Sigmoid colon (tissue), 7 donors: ENCODE results near the gene TMEM200C. TPM values are rescaled to one million over a fixed set of nuclear protein-coding genes. Genes with fewer than 3 reads are reported as not detected.

Experiments
- DNase-seq: peaks from one replicate; pipeline ENCODE4 v3.0.0-alpha.2; 2019
- H3K27ac ChIP-seq, 4 donors: fragments of 200-600 bp; sonication (generic); one replicate each; pipeline ENCODE4 v1.5.1; 2016 to 2019; ENCODE audit warnings: mild to moderate bottlenecking in 1 of 4
- H3K27me3 ChIP-seq, 3 donors: fragments of 200-600 bp; sonication (generic); one replicate each; pipeline ENCODE4 v1.5.1; 2019; ENCODE audit warnings: mild to moderate bottlenecking in 1 of 3
- H3K36me3 ChIP-seq, 4 donors: fragments of 200-600 bp; sonication (generic); one replicate each; pipeline ENCODE4 v1.5.1; 2016 to 2019
- H3K4me1 ChIP-seq, 4 donors: fragments of 200-600 bp; sonication (generic); one replicate each; pipeline ENCODE4 v1.5.1; 2017 to 2019
- H3K4me3 ChIP-seq, 4 donors: fragments of 200-600 bp; sonication (generic); one replicate each; pipeline ENCODE4 v1.5.1; 2017 to 2019; ENCODE audit warnings: mild to moderate bottlenecking in 2 of 4, moderate library complexity in 1 of 4
- H3K9me3 ChIP-seq, 4 donors: fragments of 200-600 bp in 3 of 4; sonication (generic) in 3 of 4; one replicate each; pipeline versions ENCODE4 v1.5.1 to v1.6.1; 2013 to 2019
- CTCF ChIP-seq, 4 experiments: fragments of 450-650 bp in 3 of 4; fragments of 200-600 bp in 1 of 4; IDR thresholded peaks; one replicate each; pipeline ENCODE4 v1.5.1; 2016 to 2019; ENCODE audit warnings: antibody characterized with exemption in 4 of 4, mild to moderate bottlenecking in 3 of 4, moderate library complexity in 2 of 4
- EP300 ChIP-seq, 4 donors: sonication (generic); formaldehyde crosslinking; IDR thresholded peaks; one replicate each; pipeline ENCODE4 v1.6.1; 2017; ENCODE audit warnings: antibody characterized with exemption in 4 of 4
- POLR2A ChIP-seq, 2 donors: fragments of 450-650 bp; IDR thresholded peaks; one replicate each; pipeline ENCODE4 v1.6.1; 2016; ENCODE audit warnings: antibody characterized with exemption in 2 of 2, mild to moderate bottlenecking in 2 of 2, moderate library complexity in 2 of 2
- POLR2AphosphoS5 ChIP-seq, 4 donors: sonication (generic); formaldehyde crosslinking; IDR thresholded peaks; one replicate each; pipeline ENCODE4 v1.6.1; 2017; ENCODE audit warnings: antibody characterized with exemption in 4 of 4
- WGBS, 2 donors: extraction: QIAGEN DNeasy Blood & Tissue Kit; methylation state at CpG; one replicate each; pipeline ENCODE4 v1.1.7; 2013; 5-methylcytosine and 5-hydroxymethylcytosine counted together
- intact Hi-C: fragments of 100-400 bp; cut with DNase I; formaldehyde crosslinking; loops from one replicate; pipeline ENCODE4 v1.15.1; 2023
- polyA plus RNA-seq, 3 donors: library from polyadenylated mRNA; stranded (reverse); fragments of 200-250 nt; gene quantifications; one replicate each; pipeline ENCODE4 v1.2.3, GENCODE V29; 2013
- total RNA-seq, 4 donors: library from RNA; depleted of rRNA; stranded (reverse); fragments of >200 nt; gene quantifications; one replicate each; pipeline ENCODE4 v1.1.0, GENCODE V29; 2016
- donor health status: healthy with polysubstance abuse.
- donor health status: Bipolar disorder and iron deficiency.
- donor health status: healthy.

The TMEM200C gene
- total and polyA plus RNA-seq, 7 donors: under 0.01 to 0.95 (median 0.58) TPM; not detected in 2

GRCh38 chr18:5918205-5918858 is 23.0 kb upstream of the TMEM200C start:
- Histone ChIP-seq H3K4me1 (no peaks in the 10 kb centered on the region), H3K27ac (no peak overlapping the region), H3K9me3 (no peaks in the 10 kb centered on the region), H3K36me3 (no peaks in the 10 kb centered on the region), H3K27me3 (no peaks in the 10 kb centered on the region), H3K4me3 (no peak overlapping the region)
- TF ChIP-seq POLR2A (IDR thresholded peaks at IDR 0.05) (no peak), CTCF (IDR thresholded peaks at IDR 0.05) (no peak), EP300 (IDR thresholded peaks at IDR 0.05) (no peak), POLR2AphosphoS5 (IDR thresholded peaks at IDR 0.05) (no peak)
- WGBS, 2 donors: 82 to 84% methylated on average over 3 of the region's 3 CpGs
- intact Hi-C loops: no loop called here
- no peak for DNase-seq

GRCh38 chr18:5914951-5915350 is 19.6 kb upstream of the TMEM200C start:
- 58 to 81% methylated on average over 5 of the region's 5 CpGs for WGBS, 2 donors
- H3K27me3 ChIP-seq: no peaks in the 10 kb centered on the region
- intact Hi-C loops: no loop called here
- no peak overlapping the region for H3K27ac ChIP-seq
- H3K4me3 ChIP-seq: no peak overlapping the region
- TF ChIP-seq POLR2A (IDR thresholded peaks at IDR 0.05) (no peak), POLR2AphosphoS5 (IDR thresholded peaks at IDR 0.05) (no peak), EP300 (IDR thresholded peaks at IDR 0.05) (no peak), CTCF (IDR thresholded peaks at IDR 0.05) (no peak)
- H3K4me1 ChIP-seq: no peaks in the 10 kb centered on the region
- no peaks in the 10 kb centered on the region for H3K9me3 ChIP-seq
- no peaks in the 10 kb centered on the region for H3K36me3 ChIP-seq
- no peak for DNase-seq

GRCh38 chr18:5914016-5914415 is 18.7 kb upstream of the TMEM200C start:
- Histone ChIP-seq H3K36me3 (no peaks in the 10 kb centered on the region), H3K4me1 (no peaks in the 10 kb centered on the region), H3K4me3 (no peak overlapping the region), H3K27me3 (no peaks in the 10 kb centered on the region), H3K9me3 (no peaks in the 10 kb centered on the region), H3K27ac (no peak overlapping the region)
- no peak for TF ChIP-seq EP300 (IDR thresholded peaks at IDR 0.05)
- TF ChIP-seq POLR2A (IDR thresholded peaks at IDR 0.05): no peak
- TF ChIP-seq POLR2AphosphoS5 (IDR thresholded peaks at IDR 0.05): no peak
- TF ChIP-seq CTCF (IDR thresholded peaks at IDR 0.05): no peak
- WGBS, 2 donors: 56 to 65% methylated on average over 1 of the region's 1 CpG
- intact Hi-C loops: no loop called here
- DNase-seq: no peak

- Histone ChIP-seq H3K27me3 (no peaks in the 10 kb centered on the region), H3K27ac (no peak overlapping the region), H3K9me3 (no peaks in the 10 kb centered on the region), H3K4me1 (no peaks in the 10 kb centered on the region), H3K4me3 (no peak overlapping the region), H3K36me3 (no peaks in the 10 kb centered on the region)
- TF ChIP-seq CTCF (IDR thresholded peaks at IDR 0.05) (no peak), EP300 (IDR thresholded peaks at IDR 0.05) (no peak), POLR2A (IDR thresholded peaks at IDR 0.05) (no peak), POLR2AphosphoS5 (IDR thresholded peaks at IDR 0.05) (no peak)
- WGBS, 2 donors: 77 to 79% methylated on average over 7 of the region's 7 CpGs
- intact Hi-C loops: no loop called here
- no peak for DNase-seq
These were observed 17.2 kb upstream of the TMEM200C start for GRCh38 chr18:5912566-5912965.

- H3K4me3 ChIP-seq: no peak overlapping the region
- DNase-seq: no peak
- TF ChIP-seq POLR2AphosphoS5 (IDR thresholded peaks at IDR 0.05) (no peak), POLR2A (IDR thresholded peaks at IDR 0.05) (no peak), CTCF (IDR thresholded peaks at IDR 0.05) (no peak), EP300 (IDR thresholded peaks at IDR 0.05) (no peak)
These were observed 13.8 kb upstream of the TMEM200C start for GRCh38 chr18:5909125-5909524.

More at GRCh38 chr18:5909125-5909524, 13.8 kb upstream of the TMEM200C start:
- H3K27ac ChIP-seq: no peak overlapping the region
- H3K9me3 ChIP-seq: no peaks in the 10 kb centered on the region
- 79 to 85% methylated on average over 2 of the region's 2 CpGs for WGBS, 2 donors
- no peaks in the 10 kb centered on the region for H3K27me3 ChIP-seq
- H3K4me1 ChIP-seq: no peaks in the 10 kb centered on the region
- no peaks in the 10 kb centered on the region for H3K36me3 ChIP-seq
- intact Hi-C loops: no loop called here
